H1 (cell line): ENCODE results near the gene HLA-DOB. TPM values are rescaled to one million over a fixed set of nuclear protein-coding genes. Genes with fewer than 3 reads are reported as not detected.

Source experiments
- CTCF ChIA-PET: fragments of 300-600 bp; sonication (Branson Sonifier 250); formaldehyde crosslinking; loops from one replicate; lab custom pipeline; 2021; ENCODE audit not compliant: partially characterized antibody; lab: Charles Lee
- POLR2A ChIA-PET: fragments of 300-600 bp; sonication (Branson Sonifier 250); formaldehyde crosslinking; loops from one replicate; lab custom pipeline; 2021; ENCODE audit warnings: inconsistent platforms; ENCODE audit not compliant: partially characterized antibody; lab: Charles Lee
- DNase-seq, 2 experiments: peaks; one replicate each; pipeline versions ENCODE4 v3.0.0 to v3.0.0-alpha.2; 2010 to 2022; ENCODE audit warnings: low spot score in 2 of 2, low read depth in 1 of 2, mixed read lengths in 1 of 2
- FAIRE-seq: peaks from 2 replicates; lab custom pipeline; 2011; peaks lifted over from hg19 to GRCh38; lab: Jason Lieb, UNC
- H2AFZ ChIP-seq: 2 replicates; pipeline ENCODE4 v1.8.1; 2012; ENCODE audit warnings: low read length, inconsistent platforms
- H2AK5ac ChIP-seq: 2 replicates; pipeline ENCODE4 v1.6.1; 2013; ENCODE audit warnings: low read depth, low read length
- H2BK120ac ChIP-seq: replicated peaks from 2 replicates; pipeline ENCODE3; 2013; ENCODE audit warnings: low read depth, low read length, inconsistent platforms
- H2BK12ac ChIP-seq: 2 replicates; pipeline ENCODE4 v1.6.1; 2013; ENCODE audit warnings: low read depth, low read length
- H2BK15ac ChIP-seq: 2 replicates; pipeline ENCODE4 v1.6.1; 2013; ENCODE audit warnings: low read length
- H2BK20ac ChIP-seq: 2 replicates; pipeline ENCODE4 v1.6.1; 2013; ENCODE audit warnings: low read length
- H2BK5ac ChIP-seq: 2 replicates; pipeline ENCODE4 v1.6.1; 2013; ENCODE audit warnings: low read depth, low read length
- H3K14ac ChIP-seq: 2 replicates; pipeline ENCODE4 v1.6.1; 2013; ENCODE audit warnings: inconsistent platforms; ENCODE audit not compliant: insufficient read length
- H3K18ac ChIP-seq: 2 replicates; pipeline ENCODE4 v1.6.1; 2013; ENCODE audit warnings: low read length; ENCODE audit errors: extremely low read depth
- H3K23ac ChIP-seq: 2 replicates; pipeline ENCODE4 v1.6.1; 2013; ENCODE audit warnings: inconsistent platforms; ENCODE audit not compliant: insufficient read length
- H3K23me2 ChIP-seq: 2 replicates; pipeline ENCODE4 v1.6.1; 2013; ENCODE audit warnings: low read depth, low read length
- H3K27ac ChIP-seq: 2 replicates; pipeline ENCODE4 v1.6.1; 2011; ENCODE audit warnings: low read depth, low read length, inconsistent platforms
- H3K27me3 ChIP-seq, 4 experiments: replicated peaks in 1 of 4; 1 replicate in 1 of 4; 2 replicates in 3 of 4; pipeline versions ENCODE4 v1.6.1 to v1.8.1; 2011 to 2013; ENCODE audit warnings: low read length in 3 of 4, mild to moderate bottlenecking in 3 of 4, inconsistent platforms in 2 of 4, mixed read lengths in 2 of 4, moderate library complexity in 1 of 4; ENCODE audit not compliant: control insufficient read depth in 3 of 4, insufficient read depth in 3 of 4; ENCODE audit errors: extremely low read depth in 1 of 4
- H3K36me3 ChIP-seq, 4 experiments: 2 replicates each; pipeline versions ENCODE4 v1.6.1 to v1.8.1; 2011 to 2013; ENCODE audit warnings: mild to moderate bottlenecking in 4 of 4, low read length in 3 of 4, moderate library complexity in 2 of 4, control low read depth in 1 of 4, inconsistent platforms in 1 of 4; ENCODE audit not compliant: insufficient read depth in 4 of 4, control insufficient read depth in 2 of 4
- H3K4ac ChIP-seq: replicated peaks from 2 replicates; pipeline ENCODE3; 2013; ENCODE audit warnings: low read length, low read depth, mixed read lengths, inconsistent platforms; ENCODE audit not compliant: insufficient read length
- H3K4me1 ChIP-seq, 4 experiments: replicated peaks in 1 of 4; 1 replicate in 1 of 4; 2 replicates in 3 of 4; pipeline versions ENCODE4 v1.6.1 to v1.8.1; 2011 to 2013; ENCODE audit warnings: low read length in 3 of 4, inconsistent platforms in 2 of 4, mixed read lengths in 1 of 4; ENCODE audit not compliant: insufficient read depth in 4 of 4, control insufficient read depth in 3 of 4
- H3K4me2 ChIP-seq, 2 experiments: 2 replicates each; pipeline versions ENCODE4 v1.6.1 to v1.8.1; 2011 to 2013; ENCODE audit warnings: low read depth in 2 of 2, low read length in 2 of 2, control low read depth in 1 of 2, inconsistent platforms in 1 of 2, mild to moderate bottlenecking in 1 of 2; ENCODE audit not compliant: insufficient read depth in 1 of 2
- H3K4me3 ChIP-seq, 4 experiments: fragments of 200-600, 300-600 bp in 1 of 4; sonication (generic), shearing (Covaris generic), sonication (Bioruptor Twin) in 1 of 4; 2 replicates each; pipeline versions ENCODE4 v1.5.1 to v1.8.1; 2011 to 2016; ENCODE audit warnings: low read length in 4 of 4, low read depth in 3 of 4, control low read depth in 2 of 4, inconsistent platforms in 2 of 4, mild to moderate bottlenecking in 2 of 4, mixed read lengths in 1 of 4, moderate library complexity in 1 of 4; ENCODE audit not compliant: insufficient read depth in 2 of 4; ENCODE audit errors: extremely low read depth in 1 of 4
- H3K56ac ChIP-seq: replicated peaks from 2 replicates; pipeline ENCODE3; 2013; ENCODE audit warnings: low read depth, mild to moderate bottlenecking, mixed read lengths, low read length, inconsistent platforms; ENCODE audit not compliant: insufficient read length
- H3K79me1 ChIP-seq: 2 replicates; pipeline ENCODE4 v1.6.1; 2013; ENCODE audit warnings: low read depth, low read length, control low read depth
- H3K79me2 ChIP-seq, 2 experiments: 2 replicates each; pipeline versions ENCODE4 v1.6.1 to v1.8.1; 2012 to 2013; ENCODE audit warnings: low read length in 2 of 2, mild to moderate bottlenecking in 2 of 2, inconsistent platforms in 1 of 2; ENCODE audit not compliant: insufficient read depth in 2 of 2, control insufficient read depth in 1 of 2
- H3K9ac ChIP-seq, 4 experiments: replicated peaks in 1 of 4; 1 replicate in 1 of 4; 2 replicates in 3 of 4; pipeline versions ENCODE4 v1.6.1 to v1.8.1; 2011 to 2013; ENCODE audit warnings: low read depth in 3 of 4, low read length in 3 of 4, control low read depth in 2 of 4, mild to moderate bottlenecking in 2 of 4, moderate library complexity in 2 of 4, inconsistent platforms in 1 of 4; ENCODE audit errors: extremely low read depth in 1 of 4
- H3K9me3 ChIP-seq, 2 experiments: 2 replicates each; pipeline versions ENCODE4 v1.6.1 to v1.8.1; 2012 to 2013; ENCODE audit warnings: mild to moderate bottlenecking in 2 of 2, moderate library complexity in 2 of 2, control low read depth in 1 of 2, inconsistent platforms in 1 of 2, low read depth in 1 of 2, low read length in 1 of 2, mixed read lengths in 1 of 2; ENCODE audit not compliant: insufficient read depth in 2 of 2
- H4K20me1 ChIP-seq, 2 experiments: replicated peaks in 1 of 2; 2 replicates each; pipeline versions ENCODE3 to v1.8.1; 2011 to 2013; ENCODE audit warnings: inconsistent platforms in 2 of 2, low read length in 2 of 2, mild to moderate bottlenecking in 1 of 2; ENCODE audit not compliant: insufficient read depth in 2 of 2, control insufficient read depth in 1 of 2
- H4K5ac ChIP-seq: 2 replicates; pipeline ENCODE4 v1.6.1; 2013; ENCODE audit warnings: low read length, low read depth, mixed read lengths, inconsistent platforms; ENCODE audit not compliant: insufficient read length
- H4K8ac ChIP-seq: 2 replicates; pipeline ENCODE4 v1.8.0; 2013; ENCODE audit warnings: mild to moderate bottlenecking, moderate library complexity, low read length, inconsistent platforms; ENCODE audit not compliant: insufficient read depth; ENCODE audit errors: extremely low read depth
- H4K91ac ChIP-seq: replicated peaks from 2 replicates; pipeline ENCODE3; 2013; ENCODE audit warnings: low read length, mixed read lengths, inconsistent platforms; ENCODE audit not compliant: insufficient read length
- CEBPB ChIP-seq: IDR thresholded peaks from 2 replicates; pipeline ENCODE4 v1.6.1; 2012; ENCODE audit warnings: low read depth, low read length
- CTBP2 ChIP-seq: IDR thresholded peaks from 2 replicates; pipeline ENCODE4 v1.7.0; 2011; ENCODE audit warnings: borderline replicate concordance, mild to moderate bottlenecking, moderate library complexity, mixed read lengths, low read length; ENCODE audit not compliant: insufficient read depth, insufficient read length
- WGBS, 2 experiments: shearing (Covaris generic) in 1 of 2; methylation state at CpG; one replicate each; pipeline versions ENCODE4 v1.1.6 to v1.1.7; 2013 to 2015; ENCODE audit warnings: low lambda C conversion rate in 2 of 2, mixed read lengths in 2 of 2, inconsistent platforms in 1 of 2, low coverage in 1 of 2, missing lambda C conversion rate in 1 of 2; ENCODE audit not compliant: insufficient replicate concordance in 2 of 2, insufficient coverage in 1 of 2, insufficient read length in 1 of 2; ENCODE audit errors: extremely low coverage in 1 of 2, missing lambda C conversion rate in 1 of 2; 5-methylcytosine and 5-hydroxymethylcytosine counted together
- polyA plus RNA-seq, 7 experiments: library from polyadenylated mRNA; depleted of rRNA in 3 of 7; stranded (reverse) in 5 of 7; unstranded in 2 of 7; fragments of >200 nt in 5 of 7; fragments of 200-250 nt in 2 of 7; gene quantifications; 1 replicate in 5 of 7; 2 replicates in 1 of 7; 4 replicates in 1 of 7; pipeline versions ENCODE4 v1.2.1 to v1.2.3, GENCODE V29; 2011 to 2013; ENCODE audit warnings: missing spikeins in 2 of 7, mixed read lengths in 2 of 7
- total RNA-seq: library from RNA; stranded (reverse); fragmentation: NEBNext Ultra II Directional; extraction: Animal tissue kit (Norgen Biotek cat#: 25700); gene quantifications from 2 replicates; pipeline ENCODE4 v1.2.1, GENCODE V29; 2021

HLA-DOB gene
- total and polyA plus RNA-seq, 2 of the 8 experiments (the other 6 are each of a cell fraction or from before 2014, with no cell fraction given) = 0.35 TPM; not detected in 1

- Histone ChIP-seq H3K14ac (no peak overlapping the region), H3K18ac (no peak overlapping the region), H4K8ac (no peak overlapping the region), H2BK15ac (no peak overlapping the region), H2AK5ac (no peak overlapping the region), H3K23me2 (no peaks in the 10 kb centered on the region), H3K56ac (no peak overlapping the region), H3K4ac (no peak overlapping the region), H3K4me3 (no peak overlapping the region), H3K27me3 (no peaks in the 10 kb centered on the region), H3K36me3 (no peaks in the 10 kb centered on the region), H3K27ac (no peak overlapping the region), H3K4me2 (no peak overlapping the region), H2BK120ac (no peak overlapping the region), H3K23ac (no peak overlapping the region), H3K4me1 (peaks cover 0 to 3% (median 0%) of the 10 kb centered on the region in 4 experiments; a peak in 5 of 7 replicates), H4K20me1 (no peaks in the 10 kb centered on the region)
- POLR2A ChIA-PET = no interaction called here
- WGBS, 2 experiments = 89% methylated on average over 3 of the region's 3 CpGs; no CpG with 5 or more reads in 1 of the 2 experiments
- TF ChIP-seq CEBPB = peak; percentile 79
- no peak for TF ChIP-seq CTBP2
- TF ChIP-seq, all 59 proteins: peak for 1
- DNase-seq = no peak
- Histone ChIP-seq H3K79me1 (no peaks in the 10 kb centered on the region), H2BK12ac (no peak overlapping the region), H2BK5ac (no peak overlapping the region), H4K91ac (no peak overlapping the region), H3K9ac (no peak overlapping the region), H3K79me2 (no peaks in the 10 kb centered on the region), H2BK20ac (no peak overlapping the region), H4K5ac (no peak overlapping the region), H2AFZ (no peak overlapping the region), H3K9me3 (no peaks in the 10 kb centered on the region)
- FAIRE-seq = no peak
- CTCF ChIA-PET = interaction anchor here (19.9 kb wide), 1 partner anchor 21 kb away, joined by 402 read pairs; the partner anchor contains the start of genes PSMB8 and TAP2
These were observed 45.9 kb upstream of the HLA-DOB start for GRCh38 chr6:32862725-32863124.
